COLO829 (cell line): ENCODE measurements around the gene SLC2A11.
A peak's percentile ranks its signal among the peaks of the same experiment; 100 is the strongest.
"Not testable (repeated sequence)": the region's sequence is repeated elsewhere in the genome, so short reads cannot be mapped to it uniquely, and the experiment has no call there.

Experiments used
- DNase-seq: peaks from one replicate; pipeline ENCODE4 v3.0.0; 2012; ENCODE audit warnings: low spot score

Gene SLC2A11

GRCh38 chr22:23908587-23909205 is 51.0 kb downstream of the SLC2A11 start:
- no peak for DNase-seq

DNA sequence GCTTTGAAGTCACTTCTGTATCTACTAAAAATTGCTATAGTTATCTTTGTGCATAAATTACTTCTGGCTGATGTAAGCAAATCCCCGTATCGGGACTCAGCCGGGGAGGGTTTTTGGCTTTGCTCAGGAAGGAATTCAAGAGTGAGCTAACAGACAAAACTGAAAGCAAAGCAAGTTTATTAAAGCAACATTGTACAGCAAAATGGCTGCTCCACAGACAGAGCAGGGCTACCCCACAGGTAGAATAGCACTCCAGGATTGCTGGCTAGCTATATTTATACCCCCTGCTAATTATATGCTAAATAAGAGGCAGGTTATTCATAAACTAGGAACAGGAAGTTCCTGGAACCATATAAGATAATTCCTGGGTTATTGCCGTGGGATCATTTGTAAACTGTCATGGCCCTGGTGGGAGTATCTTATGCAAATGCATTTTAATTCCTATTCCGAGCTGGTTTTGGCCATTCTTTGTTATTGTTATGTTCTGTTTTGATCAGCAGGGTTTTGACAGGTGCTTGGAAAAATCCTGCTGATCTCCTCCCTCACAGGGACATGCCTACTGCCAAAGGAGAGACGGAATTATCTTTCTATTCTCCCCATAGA is 51.7 kb downstream of the SLC2A11 start:
- DNase-seq, result no peak

GRCh38 chr22:23910496-23911190 is 53.0 kb downstream of the SLC2A11 start:
- no peak for DNase-seq

- DNase-seq, result no peak
These were observed 53.8 kb downstream of the SLC2A11 start for GRCh38 chr22:23911318-23911980.

- no peak for DNase-seq
These were observed 54.7 kb downstream of the SLC2A11 start for GRCh38 chr22:23912293-23912903.

DNA sequence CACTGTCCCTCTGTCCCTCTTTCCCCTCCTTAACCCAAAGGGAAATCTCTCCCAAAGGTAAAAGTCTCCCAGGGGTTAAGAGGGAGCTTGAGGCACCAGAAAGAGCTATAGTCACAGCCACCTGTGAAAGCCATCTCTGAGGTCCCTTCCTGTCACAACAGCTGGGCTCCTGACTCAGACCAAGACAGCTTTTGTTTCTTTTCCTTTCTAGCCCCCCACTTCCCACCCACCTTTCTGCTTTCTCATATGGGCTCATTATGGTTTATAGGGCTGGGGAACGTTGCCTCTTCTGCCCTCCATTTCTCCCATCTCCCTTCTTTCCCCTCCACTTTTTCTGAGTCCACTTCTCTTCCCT is 55.6 kb downstream of the SLC2A11 start:
- DNase-seq, result no peak

DNA sequence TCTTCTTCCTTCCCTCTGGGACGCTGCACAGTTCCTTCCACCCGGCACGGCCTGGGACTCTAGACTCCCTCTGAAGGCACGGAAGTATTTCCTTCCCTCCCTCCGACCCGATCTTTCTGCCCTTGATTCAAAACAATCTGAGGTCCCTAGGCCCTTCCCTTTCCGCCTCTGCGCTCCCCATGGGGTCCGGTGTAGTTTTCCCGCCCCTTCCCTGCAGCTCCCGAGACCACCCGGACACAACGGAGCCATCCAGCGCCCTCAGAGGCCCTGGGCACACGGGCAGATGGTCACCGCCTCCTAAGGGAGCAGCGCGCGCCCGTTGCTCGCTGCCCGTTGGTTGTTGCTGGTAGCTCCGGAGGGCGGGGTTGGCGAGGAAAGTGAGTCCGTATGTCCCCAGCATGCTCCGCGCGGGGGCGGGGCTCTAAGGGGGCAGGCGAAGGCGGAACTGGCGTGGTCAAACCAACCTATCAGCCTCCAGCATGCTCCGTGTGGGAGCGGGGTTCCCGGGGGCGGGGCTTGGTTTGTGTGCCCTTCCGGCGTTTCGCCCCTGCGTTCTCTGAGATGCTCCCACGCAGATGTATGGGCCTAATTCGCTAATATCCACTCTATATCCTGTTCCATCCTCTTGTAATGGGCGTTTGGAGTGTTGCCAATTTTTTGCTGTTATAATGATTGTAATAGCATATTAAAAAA is 56.1 kb downstream of the SLC2A11 start:
- DNase-seq, result peak; percentile 100

DNA sequence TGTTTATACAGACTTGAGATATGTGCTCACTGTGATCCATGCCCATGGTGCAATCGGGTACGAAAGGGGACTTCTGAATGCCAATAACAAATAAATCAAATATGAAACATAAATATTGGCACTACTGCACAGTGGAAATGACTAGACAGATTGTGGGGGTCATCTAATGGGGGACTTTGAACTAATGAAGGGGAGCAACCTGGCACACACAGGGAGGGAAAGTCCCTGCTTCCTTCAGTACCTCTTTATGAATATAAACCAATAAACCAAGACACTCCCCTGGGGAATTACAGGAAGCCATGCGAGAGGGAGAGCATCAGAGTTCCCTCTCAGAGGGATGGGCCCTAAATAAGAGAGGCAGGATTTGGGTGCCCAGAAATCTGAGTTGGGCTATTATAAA is 57.6 kb downstream of the SLC2A11 start:
- DNase-seq, result no peak

- not testable (repeated sequence) for DNase-seq
These were observed 62.6 kb downstream of the SLC2A11 start for GRCh38 chr22:23920267-23920611.

GRCh38 chr22:23921586-23922201 is 64.0 kb downstream of the SLC2A11 start:
- DNase-seq, result not testable (repeated sequence)

DNA sequence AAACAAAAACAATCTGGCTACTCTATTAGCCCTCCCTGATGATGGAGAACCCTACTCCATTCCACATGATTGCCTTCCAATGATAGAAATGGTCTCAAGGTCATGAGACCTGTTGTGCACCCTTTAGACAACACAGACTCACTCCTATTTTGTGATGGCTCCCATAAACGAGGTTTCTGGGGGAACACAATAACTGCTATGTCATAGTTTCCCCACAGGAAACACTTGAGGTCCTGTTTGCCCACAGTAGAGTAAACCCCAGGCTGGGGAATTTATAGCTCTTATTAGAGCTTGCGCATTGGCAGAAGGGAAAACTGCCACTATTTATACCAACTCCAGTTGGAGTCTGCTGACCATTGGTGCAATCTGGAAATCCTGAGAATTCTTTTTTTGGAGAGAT is 65.2 kb downstream of the SLC2A11 start:
- no peak for DNase-seq

DNA sequence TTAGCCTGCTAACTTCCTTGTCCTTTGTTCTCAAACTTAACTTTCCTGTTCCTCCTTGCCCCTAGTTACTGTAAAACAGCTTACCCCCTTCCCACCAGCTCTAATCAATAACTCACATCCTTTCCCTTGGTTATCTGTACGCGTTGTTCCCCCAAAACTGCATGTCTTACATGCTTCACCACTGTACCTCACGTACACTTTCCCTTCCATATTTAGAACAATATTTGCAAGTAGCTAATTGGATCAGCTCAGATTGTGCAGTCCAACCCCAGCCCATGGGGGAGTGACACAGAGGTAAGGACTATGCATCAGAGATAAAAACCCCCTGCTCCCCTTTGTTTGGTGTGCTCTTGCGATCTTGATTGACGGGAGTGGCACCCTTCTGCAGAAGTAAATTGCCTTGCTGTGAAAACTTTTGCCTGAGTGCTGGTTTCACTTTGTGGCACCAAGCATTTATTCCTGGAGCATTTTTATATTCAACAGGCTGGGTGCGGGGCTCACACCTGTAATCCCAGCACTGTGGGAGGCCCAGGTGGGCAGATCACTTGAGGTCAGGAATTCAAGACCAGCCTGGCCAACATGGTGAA is 67.4 kb downstream of the SLC2A11 start:
- DNase-seq, result no peak

- no peak for DNase-seq
These were observed 68.9 kb downstream of the SLC2A11 start for GRCh38 chr22:23926561-23926960.
